ENCODE results near the gene TMEM40.
"Not testable (repeated sequence)": the region's sequence is repeated elsewhere in the genome, so short reads cannot be mapped to it uniquely, and the experiment has no call there.

The TMEM40 gene

GRCh38 chr3:12750658-12751071 lies 8.4 kb downstream of the TMEM40 start:
- DNase-seq (ENCODE audit: low read depth) = peak; percentile 19

GRCh38 chr3:12750223-12750622 lies 8.8 kb downstream of the TMEM40 start:
- DNase-seq (ENCODE audit: low read depth) = no peak

GRCh38 chr3:12748477-12748876 lies 10.6 kb downstream of the TMEM40 start:
- DNase-seq (ENCODE audit: low read depth) = no peak

GRCh38 chr3:12746419-12746818 lies 12.6 kb downstream of the TMEM40 start:
- no peak for DNase-seq (ENCODE audit: low read depth)

GRCh38 chr3:12744326-12744725 lies 14.7 kb downstream of the TMEM40 start:
- DNase-seq (ENCODE audit: low read depth) = no peak

- no peak for DNase-seq (ENCODE audit: low read depth)
Observed at GRCh38 chr3:12743583-12743982, 15.5 kb downstream of the TMEM40 start.

- DNase-seq (ENCODE audit: low read depth) = no peak
Observed at GRCh38 chr3:12742330-12743107, 16.5 kb downstream of the TMEM40 start.

GRCh38 chr3:12741209-12741608 lies 17.9 kb downstream of the TMEM40 start:
- DNase-seq (ENCODE audit: low read depth) = no peak

GRCh38 chr3:12737833-12738232 lies 21.2 kb downstream of the TMEM40 start:
- DNase-seq (ENCODE audit: low read depth) = no peak

GRCh38 chr3:12737319-12737718 lies 21.7 kb downstream of the TMEM40 start:
- no peak for DNase-seq (ENCODE audit: low read depth)

GRCh38 chr3:12734960-12735359 lies 24.1 kb downstream of the TMEM40 start:
- no peak for DNase-seq (ENCODE audit: low read depth)

GRCh38 chr3:12733566-12733965 lies 25.5 kb downstream of the TMEM40 start:
- DNase-seq (ENCODE audit: low read depth) = no peak

GRCh38 chr3:12730506-12731242 lies 28.4 kb downstream of the TMEM40 start:
- no peak for DNase-seq (ENCODE audit: low read depth)

GRCh38 chr3:12729051-12729651 lies 29.9 kb downstream of the TMEM40 start:
- DNase-seq (ENCODE audit: low read depth) = no peak

- no peak for DNase-seq (ENCODE audit: low read depth)
Observed at GRCh38 chr3:12727937-12728336, 31.1 kb downstream of the TMEM40 start.

GRCh38 chr3:12727481-12727880 lies 31.6 kb downstream of the TMEM40 start:
- no peak for DNase-seq (ENCODE audit: low read depth)

- DNase-seq (ENCODE audit: low read depth) = no peak
Observed at GRCh38 chr3:12725436-12725835, 33.6 kb downstream of the TMEM40 start.

GRCh38 chr3:12724794-12725193 lies 34.3 kb downstream of the TMEM40 start:
- no peak for DNase-seq (ENCODE audit: low read depth)

GRCh38 chr3:12723362-12723761 lies 35.7 kb downstream of the TMEM40 start:
- not testable (repeated sequence) for DNase-seq (ENCODE audit: low read depth)

- DNase-seq (ENCODE audit: low read depth) = no peak
Observed at GRCh38 chr3:12722226-12722625, 36.8 kb downstream of the TMEM40 start.

- peak; percentile 31 for DNase-seq (ENCODE audit: low read depth)
Observed at GRCh38 chr3:12719984-12720898, 38.8 kb downstream of the TMEM40 start.

GRCh38 chr3:12719541-12719940 lies 39.5 kb downstream of the TMEM40 start:
- DNase-seq (ENCODE audit: low read depth) = no peak

Measured in stimulated activated CD8-positive, alpha-beta memory T cell treated with anti-CD3 and anti-CD28 coated beads, Interleukin-12 subunit alpha, Interleukin-12 subunit beta, amount 100 ng/mL, for 4 hours (primary cell).